GM18909 (cell line): ENCODE data around the gene CHST15.
A peak's percentile ranks its signal among the peaks of the same experiment; 100 is the strongest.

Experiments
- ATAC-seq: cut with Tn5 transposase; IDR thresholded peaks from one replicate; pipeline ENCODE4 v1.9.1; 2021; ENCODE audit warnings: mild to moderate bottlenecking; ENCODE audit not compliant: unreplicated experiment, poor library complexity

The CHST15 gene

DNA sequence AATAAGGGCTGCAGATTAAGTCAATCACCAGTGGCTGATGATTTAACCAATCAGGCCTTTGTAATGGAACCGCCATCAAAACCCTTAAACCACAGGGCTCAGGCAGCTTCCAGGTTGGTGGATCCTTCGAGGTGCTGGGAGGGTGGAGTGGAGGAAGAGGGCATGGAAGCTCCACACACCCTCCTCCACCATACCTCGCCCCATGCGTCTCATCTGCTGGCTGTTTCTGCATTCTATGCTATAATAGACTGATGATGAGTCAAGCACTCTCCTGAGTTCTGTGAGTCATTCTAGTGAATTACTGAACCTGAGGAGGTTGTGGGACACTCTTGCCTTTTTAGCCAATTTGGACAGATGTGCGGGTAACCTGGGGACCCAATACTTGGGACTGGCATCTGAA, 43.9 kb downstream of the CHST15 start:
- no peak for ATAC-seq

DNA sequence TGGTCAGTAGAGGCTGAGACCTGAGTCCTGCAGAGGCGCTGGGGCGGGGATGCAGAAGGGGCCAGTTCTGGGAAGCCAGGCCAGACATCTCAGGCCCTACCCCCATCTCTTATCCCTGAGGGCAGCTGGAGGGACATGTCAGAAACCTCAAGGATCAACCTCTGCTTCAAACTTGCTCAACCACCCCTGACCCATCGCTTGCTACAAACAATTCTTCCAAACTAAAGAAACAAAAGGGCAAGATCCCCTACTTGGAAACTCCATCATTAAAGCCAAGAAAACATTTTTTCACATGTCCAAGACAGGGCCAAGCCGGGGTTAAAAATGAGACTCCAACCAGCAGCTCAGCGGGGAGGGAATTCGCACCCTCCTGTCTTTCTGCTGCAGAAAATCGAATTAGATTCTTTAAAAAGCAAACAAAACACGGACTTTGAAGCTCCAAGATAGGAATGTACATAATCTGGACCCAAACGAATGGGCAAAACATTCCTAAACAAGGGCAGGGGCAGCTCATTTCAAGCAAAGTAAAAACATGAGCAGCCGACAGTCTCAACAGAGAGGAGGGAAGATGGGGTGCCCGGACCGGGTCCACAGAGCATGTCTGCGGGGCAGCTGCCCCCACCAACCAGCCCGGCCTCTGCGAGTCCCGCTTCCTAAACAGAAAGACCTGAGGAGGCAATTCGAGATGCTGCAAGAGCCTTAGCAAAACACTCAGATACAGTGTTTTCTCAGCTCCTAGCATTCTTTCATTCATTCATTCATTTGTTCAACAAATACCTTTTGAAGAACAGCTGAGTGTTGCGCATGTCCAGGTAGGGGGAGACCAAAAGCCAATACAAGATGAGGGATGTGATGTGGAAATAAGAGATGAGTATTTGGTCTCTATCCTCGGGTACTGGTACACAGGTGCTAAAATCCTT, 44.8 kb downstream of the CHST15 start:
- ATAC-seq, result no peak

DNA sequence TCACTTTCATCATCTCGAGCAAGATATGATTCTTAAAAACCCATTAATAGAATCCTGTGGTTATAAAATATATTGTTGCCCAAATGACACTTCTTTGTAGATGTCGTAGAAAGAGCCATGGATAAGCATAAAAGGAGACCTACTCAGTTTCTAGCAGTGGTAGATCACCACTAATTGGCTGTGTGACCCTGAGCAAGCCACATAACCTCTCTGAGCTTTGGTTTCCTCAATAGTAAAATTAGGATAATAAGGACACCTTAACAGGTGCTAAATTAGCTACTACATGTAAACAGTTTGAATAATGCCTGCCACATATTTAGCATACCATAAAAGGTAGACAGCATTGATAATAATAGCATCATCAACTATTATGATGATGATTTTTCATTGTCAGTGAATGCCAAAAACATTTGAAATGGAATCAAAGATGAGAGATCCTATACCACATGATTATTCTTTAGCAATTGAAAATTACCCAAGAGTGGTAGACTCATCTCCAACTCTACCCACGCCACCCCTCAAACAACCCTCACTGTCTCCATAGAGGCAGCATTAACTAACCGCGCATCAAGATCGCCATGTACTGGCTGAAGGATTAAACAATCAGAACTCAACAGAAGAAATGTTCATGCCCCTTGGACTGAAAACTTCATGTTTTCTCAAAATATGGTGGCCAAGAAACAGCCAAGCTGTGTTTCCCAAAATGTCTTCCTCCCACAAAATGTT, 45.8 kb downstream of the CHST15 start:
- no peak for ATAC-seq

DNA sequence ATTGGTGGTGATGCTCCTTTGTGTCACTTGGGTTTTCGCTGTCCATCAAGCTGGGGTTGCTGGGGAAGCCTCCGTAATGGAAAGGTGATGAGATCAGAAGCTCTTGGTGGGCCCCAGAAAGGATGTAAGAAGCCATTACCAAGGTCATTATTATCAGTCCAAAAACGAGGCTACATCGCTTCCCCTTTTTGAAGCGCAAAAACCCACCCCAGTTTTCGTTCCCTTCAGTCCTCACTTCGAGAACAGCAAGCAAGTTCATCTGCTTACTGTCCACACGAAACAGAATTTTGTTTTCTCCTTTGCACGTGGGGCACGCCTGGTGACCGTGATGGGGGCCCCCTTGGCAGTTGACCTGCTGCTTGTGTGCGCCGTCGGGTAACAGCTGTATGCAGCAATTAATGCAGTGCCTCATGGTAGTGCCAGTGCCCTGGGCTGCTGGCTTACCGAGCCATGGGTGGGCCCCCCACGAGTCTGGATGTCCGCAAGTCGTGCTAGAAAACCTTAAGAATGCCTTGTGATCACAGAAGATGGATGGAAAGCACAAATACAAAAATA, 47.5 kb downstream of the CHST15 start:
- no peak for ATAC-seq

DNA sequence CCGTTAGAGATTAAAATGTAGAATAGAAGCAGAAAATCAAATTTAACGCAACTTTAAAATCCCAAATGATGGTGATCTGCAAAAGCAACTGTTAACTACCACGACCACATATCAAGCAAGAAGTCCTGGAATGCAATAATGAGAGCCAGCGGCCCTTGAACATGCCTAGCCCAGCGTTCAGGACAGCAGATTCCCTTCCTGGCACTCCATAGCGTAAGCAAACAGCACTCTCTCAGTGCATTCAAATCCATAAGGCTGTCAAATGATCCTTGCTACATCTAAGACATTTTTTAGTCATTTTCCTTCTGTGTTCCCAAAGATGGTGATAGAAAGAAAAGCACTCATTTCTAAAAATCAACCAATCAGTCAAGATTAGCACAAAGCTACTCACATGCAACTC, 48.1 kb downstream of the CHST15 start:
- no peak for ATAC-seq

DNA sequence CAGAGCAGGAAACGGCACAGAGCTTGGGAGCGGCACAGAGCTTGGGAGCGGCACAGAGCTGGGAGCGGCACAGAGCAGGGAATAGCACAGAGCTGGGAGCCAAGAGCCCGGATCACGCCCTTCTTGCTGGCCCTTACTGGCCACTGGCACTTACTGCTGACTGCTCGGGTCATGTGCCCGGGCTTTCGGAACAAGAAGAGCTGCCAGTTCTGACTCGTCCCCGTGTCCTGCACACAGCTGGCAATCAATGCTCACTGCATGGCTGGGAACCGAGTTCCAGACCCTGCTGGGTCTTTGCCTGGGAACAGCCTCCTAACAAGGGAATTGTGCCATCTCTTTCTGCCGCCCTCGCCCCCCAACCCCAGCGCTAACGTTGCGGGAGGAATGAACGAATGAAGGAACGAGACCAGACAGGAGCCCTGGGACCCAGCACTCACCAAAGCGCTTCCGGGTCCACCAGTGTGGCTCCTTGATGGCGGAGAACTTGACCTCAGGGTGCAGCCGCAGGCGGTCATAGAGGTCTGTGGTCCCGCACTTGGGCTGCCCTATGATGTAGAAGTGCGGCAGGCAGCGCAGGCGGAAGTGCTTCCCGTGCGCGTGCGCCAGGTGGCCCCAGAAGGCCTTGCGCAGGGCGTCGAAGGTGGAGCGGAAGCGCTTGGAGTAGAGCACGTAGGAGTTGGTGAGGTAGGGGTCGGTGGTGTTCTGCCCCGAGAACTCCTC, 49.1 kb downstream of the CHST15 start:
- no peak for ATAC-seq

DNA sequence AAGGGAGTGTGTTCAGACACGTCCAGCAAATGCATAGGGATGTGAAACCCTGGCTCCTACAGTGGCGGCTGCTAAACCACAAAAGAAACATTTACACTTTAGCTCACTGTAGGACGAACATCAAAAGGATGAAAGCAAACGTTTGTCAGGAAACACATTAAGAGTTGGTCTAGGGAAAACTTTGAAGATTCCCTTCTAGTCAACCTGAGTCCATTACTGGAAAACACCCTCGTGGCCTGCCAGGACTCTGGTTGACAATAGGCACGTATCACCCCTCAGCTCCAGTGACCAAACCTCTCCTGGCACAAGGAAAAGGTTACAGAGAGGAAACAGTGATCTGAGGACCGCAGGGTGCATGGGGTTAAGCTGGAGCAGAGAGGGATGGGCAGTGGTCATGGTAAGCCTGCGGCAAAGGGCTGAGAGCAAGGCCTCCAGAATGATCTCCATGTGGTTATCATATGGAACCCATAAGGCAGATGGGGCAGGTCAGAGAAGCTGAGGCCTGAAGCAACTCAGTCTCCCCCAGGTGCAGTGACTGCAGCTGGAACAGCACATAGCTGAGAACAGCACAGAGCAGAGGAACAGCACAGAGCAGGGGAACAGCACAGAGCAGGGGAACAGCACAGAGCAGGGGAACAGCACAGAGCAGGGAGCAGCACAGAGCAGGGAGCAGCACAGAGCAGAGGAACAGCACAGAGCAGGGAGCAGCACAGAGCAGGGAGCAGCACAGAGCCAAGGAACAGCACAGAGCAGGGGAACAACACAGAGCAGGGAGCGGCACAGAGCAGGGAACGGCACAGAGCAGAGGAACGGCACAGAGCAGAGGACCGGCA, 49.9 kb downstream of the CHST15 start:
- ATAC-seq, result peak; percentile 84

DNA sequence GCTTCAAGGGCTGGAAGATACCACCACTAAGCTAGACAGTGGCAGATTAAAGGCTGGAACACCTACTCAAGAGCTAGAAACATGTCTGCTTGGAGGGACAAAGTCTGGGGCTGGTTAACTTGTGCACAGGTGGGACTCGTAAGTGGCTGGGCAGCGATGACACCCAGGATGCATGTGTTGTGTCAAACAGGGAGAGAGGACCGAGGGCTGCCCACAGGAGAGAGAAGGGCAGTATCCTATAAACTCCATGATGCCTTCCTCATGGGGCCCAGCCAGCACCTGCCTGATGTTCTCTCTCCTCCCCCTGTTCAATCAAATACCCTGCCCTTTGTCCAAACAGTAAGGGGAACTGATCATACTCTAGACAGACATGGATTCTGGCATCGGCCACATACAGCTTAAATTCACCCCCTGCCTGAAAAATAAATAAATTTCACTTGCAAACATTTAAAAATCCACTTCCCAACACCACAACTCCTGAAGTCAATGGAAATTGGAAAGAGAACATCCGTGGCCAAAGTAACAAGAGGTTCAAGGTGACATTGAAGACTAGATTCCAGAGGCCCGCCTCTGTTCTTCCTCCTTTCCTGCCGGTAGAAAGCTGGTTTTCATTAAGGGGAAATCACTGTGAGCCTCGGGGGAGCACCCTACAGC, 50.6 kb downstream of the CHST15 start:
- no peak for ATAC-seq

DNA sequence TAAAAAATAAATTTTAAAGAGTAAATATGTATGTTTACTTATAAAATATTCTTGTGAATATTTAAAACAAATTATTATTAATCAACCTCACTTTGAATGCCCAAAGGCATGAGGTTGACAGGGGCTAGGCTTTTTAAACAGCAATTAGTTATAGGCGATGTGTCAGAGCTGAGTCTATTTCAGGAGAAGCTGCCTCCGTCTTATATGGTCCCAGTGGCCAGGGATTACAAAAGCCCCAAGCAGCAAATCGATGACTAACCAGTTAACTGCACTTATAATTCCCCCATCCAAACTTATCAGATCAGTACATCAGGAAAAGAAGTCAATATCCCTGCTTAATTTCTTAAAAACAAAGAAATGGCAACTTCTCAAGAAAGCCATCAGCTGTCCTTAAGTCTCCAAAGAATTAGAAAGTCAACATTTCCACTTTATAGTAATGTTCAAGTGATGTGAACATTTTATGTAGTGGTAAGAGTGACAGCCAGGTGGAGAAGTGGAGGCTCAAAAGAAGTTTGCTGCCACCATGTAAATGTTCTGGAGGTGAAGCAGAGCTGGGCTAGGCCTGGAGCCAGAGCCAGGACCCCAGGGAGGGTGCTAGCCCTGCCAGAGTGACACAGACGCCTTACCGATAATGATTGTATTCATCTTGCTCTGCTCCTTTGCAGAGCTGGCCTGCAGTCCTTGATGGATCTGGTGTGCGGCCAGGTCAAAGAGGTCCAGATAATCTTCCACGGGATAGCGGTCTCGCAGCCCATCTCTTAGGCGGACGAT, 51.5 kb downstream of the CHST15 start:
- no peak for ATAC-seq

DNA sequence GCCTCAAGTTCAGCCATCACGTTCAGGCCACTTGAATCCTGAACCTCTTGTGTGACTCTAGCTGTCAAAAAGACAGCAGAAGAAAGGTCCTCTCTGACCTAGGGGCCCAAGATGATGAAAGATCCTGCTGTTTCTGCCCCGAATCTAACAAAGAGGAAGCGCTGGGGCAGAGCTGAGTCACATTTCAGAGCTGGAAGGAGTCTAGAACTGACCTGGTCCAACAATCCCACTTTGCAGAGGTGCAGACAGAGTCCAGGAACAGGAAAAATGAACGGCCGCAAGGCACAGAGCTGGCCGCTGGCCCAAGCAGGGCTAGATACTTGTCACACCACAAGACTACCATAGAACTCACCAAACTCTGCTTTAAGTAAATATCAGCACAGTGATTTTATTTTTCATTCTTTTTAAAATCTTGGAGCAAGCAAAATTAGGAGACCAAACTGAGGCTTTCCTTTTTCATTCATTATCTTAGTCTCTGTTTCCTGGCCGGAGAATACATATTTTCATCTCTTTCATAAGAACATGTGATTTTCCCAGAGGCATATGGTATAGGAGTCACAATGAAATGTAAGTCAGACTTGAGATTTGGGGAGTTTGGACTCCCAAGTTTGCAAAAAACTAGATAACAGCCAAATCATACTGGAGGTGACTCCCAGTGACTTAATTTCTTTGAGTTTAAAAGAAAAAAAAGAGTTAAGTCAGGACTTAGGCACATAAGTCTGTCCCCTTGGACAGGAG, 52.8 kb downstream of the CHST15 start:
- ATAC-seq, result no peak

DNA sequence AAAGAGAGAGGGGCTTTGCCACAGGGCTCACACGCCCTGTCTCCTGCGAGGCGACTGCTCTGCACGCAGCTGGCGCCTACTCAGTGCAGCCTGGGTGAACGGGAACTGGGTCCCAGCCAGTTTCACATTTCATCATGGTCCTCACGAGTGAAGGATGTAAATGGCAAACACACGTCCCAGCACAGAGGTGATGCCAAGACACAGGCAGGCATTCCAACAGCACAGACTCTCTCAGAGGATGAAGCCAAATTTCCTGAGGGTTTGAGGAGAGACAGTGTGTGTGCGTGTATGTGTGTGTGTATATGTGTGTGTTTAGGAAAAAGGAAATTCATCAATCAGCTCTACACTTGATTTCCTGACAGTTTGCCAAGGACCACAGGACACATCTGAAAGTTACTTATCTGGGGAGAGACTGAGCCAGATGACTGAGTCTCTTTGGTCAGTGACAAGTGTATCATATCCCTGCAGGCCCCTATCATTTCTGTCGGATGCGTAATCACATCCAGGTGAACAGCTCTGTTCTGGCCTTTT, 53.9 kb downstream of the CHST15 start:
- ATAC-seq, result no peak

DNA sequence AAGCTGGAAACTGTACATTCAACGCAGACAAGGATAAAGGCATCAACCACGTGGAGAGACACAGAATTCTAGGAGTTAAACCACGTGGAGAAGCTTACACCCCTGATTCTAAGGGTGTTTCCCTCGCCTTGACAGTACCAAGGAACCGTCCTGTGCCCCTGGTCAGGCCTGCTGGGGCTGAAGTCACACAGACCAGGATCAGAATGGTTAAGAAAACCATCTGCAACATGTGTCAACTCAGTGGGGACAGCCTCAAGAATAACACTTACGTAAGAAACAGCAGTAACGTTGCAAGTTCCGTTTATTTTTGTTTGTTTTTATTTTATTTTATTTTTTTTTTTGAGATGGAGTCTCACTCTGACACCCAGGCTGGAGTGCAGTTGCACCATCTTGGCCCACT, 55.6 kb downstream of the CHST15 start:
- no peak for ATAC-seq

DNA sequence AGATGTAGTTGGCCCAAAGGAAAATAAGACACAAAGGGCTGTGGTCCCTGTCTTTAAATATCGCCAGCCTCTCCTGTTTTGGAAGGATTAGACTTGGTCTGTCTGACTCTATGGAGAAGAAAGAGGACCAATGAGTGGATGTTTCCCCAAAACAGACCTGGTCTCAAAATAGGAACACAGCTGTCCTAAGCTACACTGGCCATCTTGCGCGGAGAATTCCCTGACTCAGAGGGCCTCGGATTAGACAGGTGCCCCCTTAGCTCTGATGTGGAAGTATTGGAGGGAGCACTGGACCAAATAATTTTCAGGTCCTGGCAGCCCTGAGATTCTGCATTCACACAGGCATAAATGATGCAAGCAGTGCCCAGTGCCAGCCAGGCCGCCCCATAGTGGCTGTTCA, 56.1 kb downstream of the CHST15 start:
- no peak for ATAC-seq

DNA sequence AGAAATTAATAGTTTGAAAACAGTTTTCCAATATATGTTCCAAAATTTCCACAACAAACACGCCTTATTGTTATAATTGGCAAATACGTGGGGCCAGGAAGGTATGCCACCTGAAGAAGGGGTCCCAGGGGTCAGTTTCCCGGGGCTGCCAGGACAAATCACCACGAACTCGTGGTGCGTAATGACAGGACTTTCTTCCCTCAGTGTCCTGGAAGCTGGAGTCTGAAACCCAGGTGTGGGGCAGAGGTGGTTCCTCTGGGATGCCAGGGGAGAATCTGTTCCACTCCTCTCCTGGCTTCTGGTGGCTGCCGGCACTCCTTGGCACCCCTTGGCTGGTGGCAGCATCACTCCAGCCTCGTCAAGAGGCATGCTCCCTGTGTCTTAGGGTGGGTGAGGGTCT, 56.7 kb downstream of the CHST15 start:
- no peak for ATAC-seq

DNA sequence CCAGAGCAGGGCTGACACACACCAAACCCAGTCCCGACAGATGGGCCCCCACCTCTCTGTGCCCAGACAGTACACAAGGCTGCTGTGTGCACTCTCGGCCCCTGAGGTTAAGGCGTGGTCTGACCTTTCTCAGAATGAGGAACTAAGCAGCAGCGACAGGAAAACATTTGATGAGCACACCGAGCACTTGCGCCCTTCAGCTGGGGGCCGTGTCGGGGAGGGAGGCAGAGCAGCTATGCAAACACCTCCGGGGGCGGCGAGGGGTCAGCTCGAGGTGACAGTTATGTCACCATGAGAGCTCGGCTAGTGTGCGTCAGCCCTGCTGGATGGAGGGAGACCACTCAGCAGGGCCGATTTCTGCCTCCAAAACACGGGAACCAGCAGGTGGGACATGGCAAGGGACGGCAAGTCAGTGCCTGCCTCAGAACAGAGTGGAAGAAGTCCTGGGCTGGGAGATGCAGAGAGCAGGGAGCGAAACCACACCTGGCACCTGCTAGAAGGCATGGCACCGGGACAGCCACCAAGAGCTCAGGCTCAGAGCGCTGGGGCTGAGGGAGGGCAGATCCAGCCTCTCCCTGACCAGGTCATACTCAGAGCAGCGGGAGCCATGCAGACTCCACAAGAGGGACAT, 57.4 kb downstream of the CHST15 start:
- ATAC-seq, result peak; percentile 98

DNA sequence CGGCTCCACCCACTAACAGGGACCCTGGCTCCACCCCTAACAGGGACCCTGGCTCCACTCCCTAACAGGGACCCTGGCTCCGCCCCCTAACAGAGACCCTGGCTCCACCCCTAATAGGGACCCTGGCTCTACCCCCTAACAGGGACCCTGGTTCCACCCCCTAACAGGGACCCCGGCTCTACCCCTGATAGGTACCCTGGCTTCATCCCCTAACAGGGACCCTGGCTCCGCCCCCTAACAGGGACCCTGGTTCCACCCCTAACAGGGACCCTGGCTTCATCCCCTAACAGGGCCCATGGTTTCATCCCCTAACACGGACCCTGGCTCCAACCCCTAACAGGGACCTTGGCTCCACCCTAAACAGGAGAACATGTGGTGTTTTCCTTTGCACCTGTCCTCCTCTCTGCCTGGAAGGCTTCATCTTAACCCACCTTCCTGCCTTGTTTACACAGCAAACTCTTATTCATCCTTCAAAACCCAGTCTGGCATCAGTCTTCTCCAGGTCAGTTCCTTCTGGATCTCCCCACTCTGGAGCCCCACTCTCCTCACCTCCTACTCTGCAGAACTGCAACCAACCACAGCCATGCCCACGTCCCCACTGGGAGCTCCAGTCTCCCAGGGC, 58.0 kb downstream of the CHST15 start:
- ATAC-seq, result no peak
